GM12874 (cell line): ENCODE results near the gene PTGES3L.
A peak's percentile ranks its signal among the peaks of the same experiment; 100 is the strongest.

ENCODE experiments used
- TF ChIP-seq, protein P1 (sequence below): IDR thresholded peaks from 2 replicates; pipeline ENCODE4 v1.5.1; 2011; ENCODE audit warnings: low read depth, mild to moderate bottlenecking, control low read depth, low read length, moderate library complexity; ENCODE audit not compliant: insufficient read depth

PTGES3L gene

DNA sequence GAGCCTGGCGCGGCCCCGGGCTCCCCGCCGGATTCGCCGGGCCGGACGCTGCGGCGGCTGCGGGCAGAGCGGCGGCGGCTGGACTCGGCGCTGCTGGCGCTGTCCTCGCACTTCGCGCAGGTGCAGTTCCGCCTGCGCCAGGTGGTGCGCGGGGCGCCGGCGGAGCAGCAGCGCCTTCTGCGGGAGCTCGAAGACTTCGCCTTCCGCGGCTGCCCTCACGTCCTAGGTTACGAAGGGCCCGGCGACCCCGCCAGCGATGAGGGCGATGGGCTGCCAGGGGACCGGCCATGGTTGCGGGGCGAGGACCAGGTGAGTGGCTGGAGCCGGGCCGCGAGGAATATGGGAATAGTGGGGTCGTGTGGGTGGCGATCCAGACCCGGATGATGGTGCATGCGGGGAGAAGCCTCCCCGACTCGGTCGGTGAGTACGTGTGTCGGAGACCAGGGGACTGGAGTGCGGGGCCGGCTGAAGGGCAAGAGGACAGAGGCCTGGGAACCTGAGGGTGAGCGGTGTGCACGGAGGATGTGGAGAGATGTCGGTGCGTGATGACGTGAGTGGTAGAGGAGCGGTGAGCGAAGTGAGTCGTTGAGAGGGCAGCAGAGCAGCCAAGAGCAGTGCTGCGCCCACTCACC, 1.0 kb upstream of the PTGES3L start:
- TF ChIP-seq, protein P1, sequence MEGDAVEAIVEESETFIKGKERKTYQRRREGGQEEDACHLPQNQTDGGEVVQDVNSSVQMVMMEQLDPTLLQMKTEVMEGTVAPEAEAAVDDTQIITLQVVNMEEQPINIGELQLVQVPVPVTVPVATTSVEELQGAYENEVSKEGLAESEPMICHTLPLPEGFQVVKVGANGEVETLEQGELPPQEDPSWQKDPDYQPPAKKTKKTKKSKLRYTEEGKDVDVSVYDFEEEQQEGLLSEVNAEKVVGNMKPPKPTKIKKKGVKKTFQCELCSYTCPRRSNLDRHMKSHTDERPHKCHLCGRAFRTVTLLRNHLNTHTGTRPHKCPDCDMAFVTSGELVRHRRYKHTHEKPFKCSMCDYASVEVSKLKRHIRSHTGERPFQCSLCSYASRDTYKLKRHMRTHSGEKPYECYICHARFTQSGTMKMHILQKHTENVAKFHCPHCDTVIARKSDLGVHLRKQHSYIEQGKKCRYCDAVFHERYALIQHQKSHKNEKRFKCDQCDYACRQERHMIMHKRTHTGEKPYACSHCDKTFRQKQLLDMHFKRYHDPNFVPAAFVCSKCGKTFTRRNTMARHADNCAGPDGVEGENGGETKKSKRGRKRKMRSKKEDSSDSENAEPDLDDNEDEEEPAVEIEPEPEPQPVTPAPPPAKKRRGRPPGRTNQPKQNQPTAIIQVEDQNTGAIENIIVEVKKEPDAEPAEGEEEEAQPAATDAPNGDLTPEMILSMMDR = peak; percentile 34; the same call in 1 of the 2 replicates

DNA sequence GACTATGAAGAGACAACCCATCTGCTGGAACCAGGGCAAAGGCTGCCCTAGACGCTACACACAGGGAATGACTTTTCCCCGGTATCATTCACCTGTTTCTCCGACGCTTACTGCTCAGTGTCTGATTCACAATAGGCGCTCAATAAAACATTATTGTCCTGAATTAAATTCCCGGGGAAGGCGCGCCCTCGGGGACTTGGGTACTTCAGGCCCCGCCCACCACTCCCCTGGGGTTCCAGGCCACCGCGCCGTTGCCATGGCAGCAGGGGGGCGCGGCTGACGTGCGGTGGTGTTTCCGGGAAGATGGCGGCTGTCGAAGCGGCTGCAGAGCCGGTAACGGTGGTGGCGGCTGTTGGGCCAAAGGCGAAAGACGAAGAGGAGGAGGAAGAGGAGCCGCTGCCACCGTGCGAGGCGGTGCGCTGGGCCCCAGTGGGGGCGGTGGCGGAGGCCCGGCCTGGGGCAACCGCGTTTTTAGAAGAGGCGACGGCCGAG, 440 bp upstream of the PTGES3L start, which contains the start of gene RUNDC1:
RUNDC1 (plus strand) TSS at position 292 of the 492 bp plus-strand sequence; CDS start at position 304, 12 bp downstream.
- TF ChIP-seq, protein P1 = no peak

DNA sequence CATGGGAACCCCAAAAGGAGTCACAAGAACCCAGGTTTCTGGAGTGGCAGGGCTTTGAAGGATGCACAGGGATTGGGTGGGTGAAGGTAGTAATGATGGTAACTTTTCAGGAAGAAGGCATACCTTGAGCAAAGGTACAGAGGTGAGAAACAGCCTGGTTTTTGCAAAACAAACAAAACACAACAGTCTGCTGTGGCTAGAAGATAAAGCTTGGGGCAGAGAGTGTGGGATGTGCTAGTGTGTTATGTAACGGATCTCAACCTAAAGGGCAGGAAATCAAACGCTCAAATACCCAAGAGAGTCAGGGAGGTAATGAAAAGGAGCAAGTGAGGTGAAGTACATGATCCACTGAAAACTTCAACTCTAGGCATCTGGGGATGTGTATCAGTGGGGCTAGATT, 4.6 kb downstream of the PTGES3L start:
- TF ChIP-seq, protein P1 = no peak

DNA sequence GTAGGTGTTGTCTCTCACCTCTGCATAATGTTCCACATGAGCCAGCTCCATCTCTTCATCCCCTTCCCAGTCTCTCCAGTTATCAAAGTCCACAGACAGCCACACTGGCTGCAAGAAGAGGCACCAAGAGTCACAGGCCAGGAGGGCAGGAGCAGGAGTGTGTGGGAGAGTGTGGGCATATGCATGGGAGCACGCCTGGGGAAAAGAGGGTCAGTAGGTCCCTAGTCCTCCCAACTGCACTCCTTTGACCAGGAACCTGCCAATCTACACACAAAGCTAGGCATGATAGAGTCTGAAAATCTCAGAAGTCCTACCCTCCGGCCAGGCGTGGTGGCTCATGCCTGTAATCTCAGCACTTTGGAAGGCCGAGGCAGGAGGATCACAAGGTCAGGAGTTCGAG, 8.3 kb downstream of the PTGES3L start:
- TF ChIP-seq, protein P1 = no peak

DNA sequence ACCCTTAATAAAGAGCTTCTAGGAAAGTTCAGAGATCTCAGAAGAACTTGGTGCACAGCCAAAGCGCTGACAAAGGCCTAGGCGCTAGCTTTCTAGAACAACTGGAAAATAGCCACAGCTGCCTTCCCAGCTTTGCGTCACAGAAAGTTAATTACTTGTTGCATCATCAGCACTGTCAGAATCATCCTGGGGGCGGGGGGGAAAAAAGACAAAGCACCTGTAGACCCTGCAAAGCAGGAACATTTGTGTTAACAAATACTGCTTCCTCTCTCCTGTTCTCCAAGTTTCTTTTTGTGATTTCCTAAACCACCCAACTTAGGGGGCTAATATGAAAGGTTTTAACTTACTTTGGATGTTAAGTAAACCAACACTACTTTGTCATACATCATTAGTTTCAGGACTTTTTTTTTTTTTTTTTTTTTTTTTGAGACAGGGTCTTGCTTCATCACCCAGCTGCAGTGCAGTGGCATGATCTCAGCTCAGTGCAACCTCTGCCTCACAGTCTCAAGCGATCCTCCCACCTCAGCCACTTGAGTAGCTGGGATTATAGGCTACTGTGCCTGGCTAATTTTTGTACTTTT, 10.8 kb downstream of the PTGES3L start:
- TF ChIP-seq, protein P1 = no peak

DNA sequence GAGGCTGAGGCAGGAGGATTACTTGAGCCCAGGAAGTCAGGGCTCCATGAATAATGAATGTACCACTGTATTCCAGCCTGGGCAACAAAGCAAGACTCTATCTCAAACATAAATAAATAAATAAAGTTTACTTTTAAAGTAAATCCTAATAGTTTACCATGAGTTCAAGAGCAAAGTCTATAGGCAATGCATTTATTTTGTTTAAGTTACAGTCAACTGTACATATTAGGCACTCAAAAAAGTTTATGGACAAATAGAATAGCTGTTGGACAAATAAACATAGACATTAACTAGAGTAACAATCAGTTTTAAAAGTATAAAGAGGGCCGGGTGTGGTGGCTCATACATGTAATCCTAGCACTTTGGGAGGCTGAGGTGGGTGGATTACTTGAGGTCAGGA, 12.0 kb downstream of the PTGES3L start:
- TF ChIP-seq, protein P1 = no peak

DNA sequence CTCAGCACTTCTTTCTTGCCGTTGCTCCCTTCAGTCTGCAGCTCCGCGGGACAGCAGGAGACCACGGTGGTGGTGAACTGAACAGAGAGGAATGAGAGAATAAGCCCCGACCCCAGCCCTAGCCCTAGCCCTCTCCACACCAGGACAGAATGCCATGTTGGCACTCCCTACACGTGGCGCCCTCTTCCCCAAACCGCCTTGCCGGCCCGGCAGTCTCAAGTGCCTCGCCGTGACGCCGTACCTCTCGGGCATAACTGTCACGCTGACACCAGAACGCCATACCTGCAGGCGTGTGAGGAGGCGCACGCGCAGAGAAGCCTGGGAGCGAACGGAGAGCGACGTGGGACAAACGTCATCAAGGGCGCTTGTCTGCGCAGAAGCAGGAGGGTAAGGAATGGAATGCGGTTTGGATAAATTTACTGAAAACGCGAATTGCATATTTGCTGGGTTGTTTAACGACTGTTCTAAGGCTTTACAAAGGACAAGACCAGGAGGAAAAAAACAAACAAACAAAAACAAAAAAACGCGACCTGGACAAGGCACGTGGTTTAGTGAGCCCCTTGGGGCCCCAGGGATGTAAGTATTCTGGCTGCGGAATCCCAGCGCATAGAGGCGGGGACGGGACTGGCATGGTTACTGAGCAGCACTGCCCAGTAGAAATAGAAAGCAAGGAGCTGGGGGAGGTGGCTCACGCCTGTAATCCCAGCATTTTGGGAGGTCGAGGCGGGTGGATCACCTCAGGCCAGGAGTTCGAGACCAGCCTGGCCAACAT, 15.5 kb downstream of the PTGES3L start, which contains the start of gene AARSD1:
AARSD1 (minus strand) TSS at position 294 of the 772 bp plus-strand sequence; CDS start at position 280, 14 bp downstream.
- TF ChIP-seq, protein P1 = no peak
